ENCODE results near the gene CIPC.

- no peak for TF ChIP-seq SUZ12 (IDR thresholded peaks at IDR 0.05; ENCODE audit: extremely low read depth, insufficient read depth, insufficient read length)
- TF ChIP-seq YY1 (IDR thresholded peaks at IDR 0.05; ENCODE audit: insufficient read depth, insufficient read length) = no peak
Measured at GRCh38 chr14:77066578-77067172, 31.4 kb upstream of the CIPC start.

Data from NT2/D1 (cell line).